Measurements from ENCODE around the gene HOXA3.

GRCh38 chr7:27194002-27194352 is 41.6 kb upstream of the HOXA3 start:
- no peak for TF ChIP-seq CTCF (IDR thresholded peaks at IDR 0.05)
- no peak for TF ChIP-seq POLR2AphosphoS5 (IDR thresholded peaks at IDR 0.05)
- no peak for TF ChIP-seq POLR2A (IDR thresholded peaks at IDR 0.05)
